DMS153 (cell line): Measurements from ENCODE around the gene NSA2.

Source experiments
- DNase-seq: peaks from one replicate; lab custom pipeline; 2025; lab: John Stamatoyannopoulos, UW

The NSA2 gene

DNA sequence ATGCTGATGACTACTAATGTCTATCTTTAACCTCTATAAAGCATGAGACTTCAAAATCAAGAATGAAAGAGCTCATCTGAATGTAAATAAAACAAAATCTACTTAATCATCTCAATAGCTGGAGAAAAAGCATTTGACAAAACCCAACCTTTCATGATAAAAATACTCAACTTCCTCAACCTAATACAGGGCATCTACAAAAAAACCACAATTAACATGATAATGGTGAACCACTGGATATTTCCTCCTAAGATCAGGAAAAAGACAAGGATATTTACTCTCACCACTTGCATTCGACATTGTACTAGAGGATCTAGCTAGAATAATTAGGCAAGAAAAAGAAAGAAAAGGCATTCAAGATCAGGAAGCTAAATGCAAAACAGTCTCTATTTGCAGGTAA, 49.8 kb downstream of the NSA2 start:
- DNase-seq, result no peak

DNA sequence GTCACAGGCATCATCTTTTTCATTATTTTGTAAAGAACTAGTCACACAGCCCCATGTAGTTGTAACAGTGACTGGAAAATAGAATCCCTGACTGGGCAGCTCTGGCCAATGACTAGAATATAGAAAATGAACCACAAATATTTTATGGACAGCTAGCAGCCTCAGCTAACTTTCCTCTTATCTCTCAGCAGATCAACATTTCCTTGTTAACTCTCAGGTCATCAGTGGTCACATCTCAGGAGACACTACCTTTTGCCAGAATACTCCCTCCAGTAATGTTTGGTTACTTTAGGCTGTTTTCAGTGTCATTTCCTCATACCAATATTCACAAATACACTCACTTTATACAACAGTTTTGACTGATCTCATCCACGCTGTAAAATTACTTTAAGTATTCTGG, 55.2 kb downstream of the NSA2 start:
- no peak for DNase-seq

DNA sequence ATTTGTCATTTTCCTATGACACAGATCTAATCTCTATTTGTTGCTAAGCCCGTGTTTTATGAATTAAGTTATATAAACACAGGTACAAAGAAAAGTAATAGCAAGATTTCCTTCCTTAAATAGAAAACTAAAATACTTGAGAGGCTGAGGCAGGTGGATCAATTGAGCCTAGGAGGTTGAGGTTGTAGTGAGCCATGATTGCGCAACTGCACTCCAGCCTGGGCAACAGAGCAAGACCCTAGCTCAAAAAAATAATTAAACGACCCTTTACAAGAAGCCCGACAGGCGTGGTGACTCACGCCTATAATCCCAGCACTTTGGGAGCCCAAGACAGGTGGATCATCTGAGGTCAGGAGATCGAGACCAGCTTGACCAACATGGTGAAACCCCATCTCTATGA, 62.4 kb downstream of the NSA2 start:
- DNase-seq, result no peak
